Stimulated activated memory B cell treated with anti-CD40 and anti-IgM and Interleukin-4, amounts not matched to agents 10 μg/mL and 1 μg/mL and 100 μg/mL, for 72 hours (primary cell): Measurements from ENCODE around the gene GNPTAB.
"Not testable (repeated sequence)": the region's sequence is repeated elsewhere in the genome, so short reads cannot be mapped to it uniquely, and the experiment has no call there.

ENCODE experiments used
- ATAC-seq: fragments of 150-1000 bp; cut with Tn5 transposase; 2 replicates; pipeline ENCODE4 v1.10.0; 2021
- H3K27ac Mint-ChIP-seq: one replicate; pipeline ENCODE4 v1.8.0; 2022; ENCODE audit warnings: mild to moderate bottlenecking, mixed read lengths
- H3K27me3 Mint-ChIP-seq: one replicate; pipeline ENCODE4 v1.8.0; 2022; ENCODE audit warnings: mixed read lengths
- H3K36me3 Mint-ChIP-seq: one replicate; pipeline ENCODE4 v1.8.0; 2022; ENCODE audit warnings: mixed read lengths
- H3K4me1 Mint-ChIP-seq: one replicate; pipeline ENCODE4 v1.8.0; 2022; ENCODE audit warnings: mixed read lengths
- H3K4me3 Mint-ChIP-seq: one replicate; pipeline ENCODE4 v1.8.0; 2022; ENCODE audit warnings: mild to moderate bottlenecking, moderate library complexity, mixed read lengths
- H3K9me3 Mint-ChIP-seq: one replicate; pipeline ENCODE4 v1.8.0; 2022; ENCODE audit warnings: mixed read lengths

The GNPTAB gene

GRCh38 chr12:101858361-101858760 lies 27.6 kb upstream of the GNPTAB start:
- Mint-ChIP-seq H3K27me3 (no peaks in the 10 kb centered on the region), H3K27ac (no peak overlapping the region)

GRCh38 chr12:101857043-101857558 lies 26.3 kb upstream of the GNPTAB start:
- peaks cover 35% of the 10 kb centered on the region for H3K4me1 Mint-ChIP-seq
- H3K9me3 Mint-ChIP-seq: no peaks in the 10 kb centered on the region
- ATAC-seq: no peak
- no peaks in the 10 kb centered on the region for H3K36me3 Mint-ChIP-seq
- no peaks in the 10 kb centered on the region for H3K27me3 Mint-ChIP-seq
- H3K4me3 Mint-ChIP-seq: no peak overlapping the region
- H3K27ac Mint-ChIP-seq: no peak overlapping the region

More at GRCh38 chr12:101858361-101858760, 27.6 kb upstream of the GNPTAB start:
- no peak for ATAC-seq
- Mint-ChIP-seq H3K9me3 (no peaks in the 10 kb centered on the region), H3K4me3 (no peak overlapping the region), H3K36me3 (no peaks in the 10 kb centered on the region), H3K4me1 (peaks cover 35% of the 10 kb centered on the region)

GRCh38 chr12:101856614-101857013 lies 25.9 kb upstream of the GNPTAB start:
- H3K27ac Mint-ChIP-seq, H3K9me3 Mint-ChIP-seq, ATAC-seq, H3K36me3 Mint-ChIP-seq, H3K4me3 Mint-ChIP-seq, H3K27me3 Mint-ChIP-seq: not testable (repeated sequence)
- H3K4me1 Mint-ChIP-seq: peaks cover 35% of the 10 kb centered on the region

- no peak overlapping the region for H3K4me3 Mint-ChIP-seq
- peak overlapping the region; percentile 70 for H3K27ac Mint-ChIP-seq
- no peak for ATAC-seq
- H3K4me1 Mint-ChIP-seq: peaks cover 35% of the 10 kb centered on the region
- H3K9me3 Mint-ChIP-seq: no peaks in the 10 kb centered on the region
- no peaks in the 10 kb centered on the region for H3K36me3 Mint-ChIP-seq
- no peaks in the 10 kb centered on the region for H3K27me3 Mint-ChIP-seq
These were observed 25.2 kb upstream of the GNPTAB start for GRCh38 chr12:101855976-101856375.

GRCh38 chr12:101855364-101855884 lies 24.7 kb upstream of the GNPTAB start:
- H3K27me3 Mint-ChIP-seq: no peaks in the 10 kb centered on the region
- H3K4me3 Mint-ChIP-seq: no peak overlapping the region
- no peak for ATAC-seq
- H3K9me3 Mint-ChIP-seq: no peaks in the 10 kb centered on the region
- H3K27ac Mint-ChIP-seq: peak overlapping the region; percentile 70
- no peaks in the 10 kb centered on the region for H3K36me3 Mint-ChIP-seq
- H3K4me1 Mint-ChIP-seq: peaks cover 30% of the 10 kb centered on the region

GRCh38 chr12:101854747-101855146 lies 24.0 kb upstream of the GNPTAB start:
- H3K27me3 Mint-ChIP-seq: no peaks in the 10 kb centered on the region
- H3K27ac Mint-ChIP-seq: peak overlapping the region; percentile 70
- H3K4me1 Mint-ChIP-seq: peaks cover 30% of the 10 kb centered on the region
- H3K4me3 Mint-ChIP-seq: peak overlapping the region; percentile 10
- ATAC-seq: peak; percentile 91
- H3K9me3 Mint-ChIP-seq: no peaks in the 10 kb centered on the region
- no peaks in the 10 kb centered on the region for H3K36me3 Mint-ChIP-seq

- ATAC-seq: no peak
- no peaks in the 10 kb centered on the region for H3K9me3 Mint-ChIP-seq
- H3K36me3 Mint-ChIP-seq: no peaks in the 10 kb centered on the region
- no peaks in the 10 kb centered on the region for H3K27me3 Mint-ChIP-seq
- H3K4me3 Mint-ChIP-seq: no peak overlapping the region
- no peak overlapping the region for H3K27ac Mint-ChIP-seq
- peaks cover 30% of the 10 kb centered on the region for H3K4me1 Mint-ChIP-seq
These were observed 22.2 kb upstream of the GNPTAB start for GRCh38 chr12:101852998-101853397.

GRCh38 chr12:101850199-101850598 lies 19.4 kb upstream of the GNPTAB start:
- no peak overlapping the region for H3K4me3 Mint-ChIP-seq
- peaks cover 19% of the 10 kb centered on the region for H3K4me1 Mint-ChIP-seq
- no peak for ATAC-seq
- H3K9me3 Mint-ChIP-seq: no peaks in the 10 kb centered on the region
- H3K27me3 Mint-ChIP-seq: no peaks in the 10 kb centered on the region
- H3K36me3 Mint-ChIP-seq: no peaks in the 10 kb centered on the region
- no peak overlapping the region for H3K27ac Mint-ChIP-seq

- Mint-ChIP-seq H3K27ac (no peak overlapping the region), H3K36me3 (no peaks in the 10 kb centered on the region)
These were observed 16.6 kb upstream of the GNPTAB start for GRCh38 chr12:101847325-101847724.

GRCh38 chr12:101845137-101845711 lies 14.5 kb upstream of the GNPTAB start:
- Mint-ChIP-seq H3K27ac (no peak overlapping the region), H3K4me3 (no peak overlapping the region), H3K27me3 (peaks cover 14% of the 10 kb centered on the region), H3K9me3 (no peaks in the 10 kb centered on the region), H3K4me1 (peaks cover 5% of the 10 kb centered on the region), H3K36me3 (no peaks in the 10 kb centered on the region)
- ATAC-seq: no peak

More at GRCh38 chr12:101847325-101847724, 16.6 kb upstream of the GNPTAB start:
- Mint-ChIP-seq H3K4me3 (no peak overlapping the region), H3K27me3 (no peaks in the 10 kb centered on the region), H3K4me1 (peaks cover 7% of the 10 kb centered on the region), H3K9me3 (no peaks in the 10 kb centered on the region)
- ATAC-seq: no peak

GRCh38 chr12:101841069-101841468 lies 10.3 kb upstream of the GNPTAB start:
- Mint-ChIP-seq H3K27ac (peak overlapping the region; percentile 68), H3K4me3 (no peak overlapping the region), H3K36me3 (no peaks in the 10 kb centered on the region), H3K9me3 (no peaks in the 10 kb centered on the region), H3K27me3 (peaks cover 14% of the 10 kb centered on the region), H3K4me1 (peaks cover 24% of the 10 kb centered on the region)
- ATAC-seq: no peak

GRCh38 chr12:101839324-101840283 lies 8.8 kb upstream of the GNPTAB start:
- Mint-ChIP-seq H3K36me3 (no peaks in the 10 kb centered on the region), H3K4me1 (peaks cover 24% of the 10 kb centered on the region), H3K4me3 (no peak overlapping the region), H3K9me3 (no peaks in the 10 kb centered on the region), H3K27ac (peak overlapping the region; percentile 64), H3K27me3 (peaks cover 14% of the 10 kb centered on the region)
- peak; percentile 20 for ATAC-seq

- Mint-ChIP-seq H3K27ac (peak overlapping the region; percentile 64), H3K27me3 (peaks cover 14% of the 10 kb centered on the region), H3K4me1 (peaks cover 24% of the 10 kb centered on the region), H3K4me3 (peak overlapping the region; percentile 24), H3K36me3 (no peaks in the 10 kb centered on the region), H3K9me3 (no peaks in the 10 kb centered on the region)
- peak; percentile 83 for ATAC-seq
These were observed 8.0 kb upstream of the GNPTAB start for GRCh38 chr12:101838628-101839323.

GRCh38 chr12:101832030-101832429 lies 1.3 kb upstream of the GNPTAB start:
- H3K27ac Mint-ChIP-seq: no peak overlapping the region
- no peak overlapping the region for H3K4me3 Mint-ChIP-seq
- peaks cover 33% of the 10 kb centered on the region for H3K4me1 Mint-ChIP-seq
- H3K27me3 Mint-ChIP-seq: no peaks in the 10 kb centered on the region
- ATAC-seq: no peak
- H3K36me3 Mint-ChIP-seq: no peaks in the 10 kb centered on the region
- no peaks in the 10 kb centered on the region for H3K9me3 Mint-ChIP-seq
